Neural cell (in vitro differentiated cells): Measurements from ENCODE around the gene CEP97. TPM values are rescaled to one million over a fixed set of nuclear protein-coding genes. Genes with fewer than 3 reads are reported as not detected.
"Not testable (repeated sequence)": the region's sequence is repeated elsewhere in the genome, so short reads cannot be mapped to it uniquely, and the experiment has no call there.

Source experiments
- H2AFZ ChIP-seq: fragments of 200-600, 300-800 bp; sonication (generic), shearing (Covaris generic); 2 replicates; pipeline ENCODE4 v1.6.0; 2014; ENCODE audit warnings: low read depth, mild to moderate bottlenecking, antibody characterized with exemption, low read length, moderate library complexity
- H3F3A ChIP-seq: fragments of 200-600 bp; shearing (Covaris generic); 2 replicates; pipeline ENCODE4 v1.6.1; 2016; ENCODE audit warnings: mild to moderate bottlenecking, moderate library complexity, mixed read lengths, antibody characterized with exemption, low read length; ENCODE audit not compliant: insufficient read depth, poor library complexity, severe bottlenecking
- H3K27ac ChIP-seq: fragments of 200-600, 300-800 bp; sonication (generic), shearing (Covaris generic); 2 replicates; pipeline ENCODE4 v1.5.1; 2014; ENCODE audit warnings: mild to moderate bottlenecking, low read length, moderate library complexity
- H3K27me3 ChIP-seq: fragments of 300-800, 200-600 bp; sonication (generic), shearing (Covaris generic); 2 replicates; pipeline ENCODE4 v1.6.0; 2014; ENCODE audit warnings: mild to moderate bottlenecking, low read depth, low read length, moderate library complexity; ENCODE audit not compliant: insufficient read depth
- H3K36me3 ChIP-seq: fragments of 300-800, 200-600 bp; sonication (generic), shearing (Covaris generic); 2 replicates; pipeline ENCODE4 v1.5.1; 2014; ENCODE audit warnings: mild to moderate bottlenecking, antibody characterized with exemption, low read length, moderate library complexity; ENCODE audit not compliant: insufficient read depth
- H3K4me2 ChIP-seq: fragments of 300-800, 200-600 bp; sonication (generic), shearing (Covaris generic); 2 replicates; pipeline ENCODE4 v1.6.0; 2014; ENCODE audit warnings: mild to moderate bottlenecking, low read length
- H3K4me3 ChIP-seq: fragments of 300-800, 200-600 bp; sonication (generic), shearing (Covaris generic); 2 replicates; pipeline ENCODE4 v1.5.1; 2014; ENCODE audit warnings: mild to moderate bottlenecking, low read length, moderate library complexity
- H3K79me2 ChIP-seq: fragments of 200-600 bp; shearing (Covaris generic); replicated peaks from 2 replicates; pipeline ENCODE4 v1.6.0; 2014; ENCODE audit warnings: mild to moderate bottlenecking, low read length, moderate library complexity; ENCODE audit not compliant: insufficient read depth
- H3K9ac ChIP-seq: fragments of 300-800, 200-600 bp; sonication (generic), shearing (Covaris generic); 2 replicates; pipeline ENCODE4 v1.6.1; 2016; ENCODE audit warnings: mild to moderate bottlenecking, low read length, mixed read lengths
- H3K9me2 ChIP-seq: fragments of 200-600 bp; shearing (Covaris generic); 2 replicates; pipeline ENCODE4 v1.6.1; 2016; ENCODE audit warnings: mild to moderate bottlenecking, low read length, mixed read lengths; ENCODE audit not compliant: insufficient read depth
- H3K9me3 ChIP-seq: fragments of 200-600, 300-800 bp; sonication (generic), shearing (Covaris generic); 2 replicates; pipeline ENCODE4 v1.6.1; 2016; ENCODE audit warnings: mild to moderate bottlenecking, mixed run types, low read length, moderate library complexity, mixed read lengths
- H4K20me1 ChIP-seq: fragments of 200-600 bp; shearing (Covaris generic); 2 replicates; pipeline ENCODE4 v1.6.1; 2016; ENCODE audit warnings: mild to moderate bottlenecking, mixed run types; ENCODE audit not compliant: insufficient read depth
- CTCF ChIP-seq: fragments of 450-650 bp; IDR thresholded peaks from 2 replicates; pipeline ENCODE4 v1.5.1; 2014; ENCODE audit warnings: antibody characterized with exemption, mild to moderate bottlenecking, moderate library complexity; ENCODE audit not compliant: poor library complexity, severe bottlenecking
- EP300 ChIP-seq: fragments of 450-650 bp; conservative IDR thresholded peaks from 2 replicates; pipeline ENCODE4 v1.6.1; 2014; ENCODE audit warnings: antibody characterized with exemption, mild to moderate bottlenecking, moderate library complexity; ENCODE audit not compliant: poor library complexity, severe bottlenecking
- EZH2 ChIP-seq: fragments of 200-600, 300-800 bp; shearing (Covaris generic), sonication (generic); IDR thresholded peaks from 2 replicates; pipeline ENCODE4 v1.6.1; 2014; ENCODE audit warnings: antibody characterized with exemption, low read length, borderline replicate concordance, mild to moderate bottlenecking; ENCODE audit not compliant: insufficient read depth, poor library complexity, severe bottlenecking
- MXI1 ChIP-seq: fragments of 450-650 bp; conservative IDR thresholded peaks from 2 replicates; pipeline ENCODE4 v1.6.1; 2014; ENCODE audit warnings: antibody characterized with exemption, mild to moderate bottlenecking; ENCODE audit not compliant: poor library complexity, severe bottlenecking
- POLR2AphosphoS5 ChIP-seq: IDR thresholded peaks from 2 replicates; pipeline ENCODE4 v1.6.1; 2012
- RAD21 ChIP-seq: fragments of 450-650 bp; conservative IDR thresholded peaks from 2 replicates; pipeline ENCODE4 v1.6.1; 2014; ENCODE audit warnings: antibody characterized with exemption, mild to moderate bottlenecking, moderate library complexity
- REST ChIP-seq: IDR thresholded peaks from 2 replicates; pipeline ENCODE4 v1.6.1; 2012; ENCODE audit warnings: borderline replicate concordance
- SMC3 ChIP-seq: fragments of 450-650 bp; conservative IDR thresholded peaks from 2 replicates; pipeline ENCODE4 v1.6.1; 2014; ENCODE audit warnings: antibody characterized with exemption, mild to moderate bottlenecking, moderate library complexity; ENCODE audit not compliant: poor library complexity
- TAF1 ChIP-seq: IDR thresholded peaks from 2 replicates; pipeline ENCODE4 v1.6.1; 2012; ENCODE audit warnings: low read depth
- polyA plus RNA-seq: library from polyadenylated mRNA; depleted of rRNA; stranded (reverse); fragments of >200 nt; gene quantifications from 2 replicates; pipeline ENCODE4 v1.2.3, GENCODE V29; 2014

Gene CEP97
- polyA plus RNA-seq, 1 donor from 2014 or later: 52.9 TPM

- Histone ChIP-seq H4K20me1 (no peaks in the 10 kb centered on the region), H3K27me3 (no peaks in the 10 kb centered on the region), H2AFZ (no peak overlapping the region), H3K9ac (no peak overlapping the region), H3K9me3 (no peaks in the 10 kb centered on the region), H3K27ac (no peak overlapping the region), H3K9me2 (no peaks in the 10 kb centered on the region), H3K4me2 (no peak overlapping the region), H3F3A (no peaks in the 10 kb centered on the region), H3K4me3 (no peak overlapping the region), H3K36me3 (no peaks in the 10 kb centered on the region), H3K79me2 (peaks cover 4% of the 10 kb centered on the region)
- TF ChIP-seq REST: no peak
Observed at GRCh38 chr3:101744811-101745210, 20.4 kb downstream of the CEP97 start.

- not testable (repeated sequence) for H3K79me2 ChIP-seq, H2AFZ ChIP-seq, H3K36me3 ChIP-seq, H3K27ac ChIP-seq, H3K4me2 ChIP-seq, H3K9me3 ChIP-seq, H3K4me3 ChIP-seq, H3K27me3 ChIP-seq, H3K9me2 ChIP-seq, H4K20me1 ChIP-seq, H3F3A ChIP-seq, H3K9ac ChIP-seq
Observed at GRCh38 chr3:101745934-101746333, 21.5 kb downstream of the CEP97 start.

GRCh38 chr3:101753386-101754113 lies 29.1 kb downstream of the CEP97 start:
- H3K27me3 ChIP-seq, H4K20me1 ChIP-seq, H3F3A ChIP-seq, H3K79me2 ChIP-seq, H3K9ac ChIP-seq, H2AFZ ChIP-seq, H3K9me2 ChIP-seq, H3K9me3 ChIP-seq, H3K4me2 ChIP-seq, H3K27ac ChIP-seq, H3K4me3 ChIP-seq: not testable (repeated sequence)
- H3K36me3 ChIP-seq: peaks cover 21% of the 10 kb centered on the region

- Histone ChIP-seq H3K27ac (no peak overlapping the region), H3K4me2 (no peak overlapping the region), H3K9me3 (no peaks in the 10 kb centered on the region), H3K9me2 (no peaks in the 10 kb centered on the region), H3F3A (no peaks in the 10 kb centered on the region), H2AFZ (no peak overlapping the region), H3K9ac (no peak overlapping the region), H3K4me3 (no peak overlapping the region), H3K36me3 (peaks cover 31% of the 10 kb centered on the region), H4K20me1 (no peaks in the 10 kb centered on the region), H3K27me3 (no peaks in the 10 kb centered on the region), H3K79me2 (no peaks in the 10 kb centered on the region)
- TF ChIP-seq EZH2: no peak
- TF ChIP-seq CTCF: no peak
- no peak for TF ChIP-seq REST
- no peak for TF ChIP-seq POLR2AphosphoS5
- no peak for TF ChIP-seq TAF1
- TF ChIP-seq SMC3: no peak
- TF ChIP-seq RAD21: no peak
- no peak for TF ChIP-seq MXI1
- no peak for TF ChIP-seq EP300
Observed at GRCh38 chr3:101758224-101758623, 33.8 kb downstream of the CEP97 start.
